Measurements from ENCODE around the gene THRSP.

DNA sequence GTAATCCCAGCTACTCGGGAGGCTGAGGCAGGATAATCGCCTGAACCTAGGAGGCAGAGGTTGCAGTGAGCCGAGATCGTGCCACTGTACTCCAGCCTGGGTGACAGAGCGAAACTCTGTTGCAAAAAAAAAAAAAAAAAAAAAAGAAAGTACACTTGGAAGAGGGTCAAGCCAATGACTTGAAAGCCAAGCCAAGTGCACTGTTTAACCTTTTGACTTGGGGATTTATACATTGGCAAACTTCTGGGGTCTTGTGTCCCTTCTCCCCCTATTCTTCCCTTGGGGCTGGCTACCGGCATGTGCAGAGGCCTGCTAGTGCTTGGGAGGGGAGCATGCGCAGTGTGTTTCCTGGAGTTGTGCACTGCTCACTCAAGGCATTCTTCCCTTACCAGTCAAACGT is 14.3 kb upstream of the THRSP start:
- TF ChIP-seq EP300 (IDR thresholded peaks at IDR 0.05; ENCODE audit: low read depth) (no peak), POLR2A (IDR thresholded peaks at IDR 0.05) (no peak)
